ENCODE data around the gene ADTRP. TPM values are rescaled to one million over a fixed set of nuclear protein-coding genes. Genes with fewer than 3 reads are reported as not detected.

The ADTRP gene
- total RNA-seq, 1 experiment from 2014 or later = 0.50 TPM

DNA sequence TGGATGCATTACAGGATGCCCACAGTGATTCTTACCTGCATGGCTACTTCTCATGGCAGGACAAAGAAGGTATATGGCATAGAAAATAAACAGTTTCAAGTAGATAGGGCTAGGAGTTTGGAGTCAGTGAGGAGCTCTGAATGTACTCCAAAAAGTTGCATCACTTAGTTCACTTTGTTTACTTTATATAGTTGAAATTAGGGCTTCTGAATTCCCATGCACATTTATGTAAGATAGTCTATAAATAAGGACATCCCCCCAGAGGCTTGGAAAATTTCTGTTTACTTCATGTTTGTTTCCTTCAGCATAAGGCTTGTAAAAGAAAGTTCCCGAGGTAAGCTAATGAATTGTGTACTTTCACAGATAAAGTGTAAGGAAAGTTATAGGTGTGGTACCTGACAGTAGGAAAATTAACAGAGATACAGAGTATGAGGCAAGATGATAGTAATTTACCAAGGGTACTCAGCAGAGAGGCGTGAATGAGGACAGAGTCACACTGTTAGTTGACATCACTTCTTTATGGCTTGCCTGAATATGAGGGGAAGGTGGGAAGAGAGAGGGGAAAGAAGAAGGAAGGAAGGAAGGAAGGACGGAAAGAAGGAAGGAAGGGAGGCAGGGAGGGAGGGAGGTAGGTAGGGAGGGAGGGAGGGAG lies 51.1 kb downstream of the ADTRP start (continued):
- TF ChIP-seq, protein P1, sequence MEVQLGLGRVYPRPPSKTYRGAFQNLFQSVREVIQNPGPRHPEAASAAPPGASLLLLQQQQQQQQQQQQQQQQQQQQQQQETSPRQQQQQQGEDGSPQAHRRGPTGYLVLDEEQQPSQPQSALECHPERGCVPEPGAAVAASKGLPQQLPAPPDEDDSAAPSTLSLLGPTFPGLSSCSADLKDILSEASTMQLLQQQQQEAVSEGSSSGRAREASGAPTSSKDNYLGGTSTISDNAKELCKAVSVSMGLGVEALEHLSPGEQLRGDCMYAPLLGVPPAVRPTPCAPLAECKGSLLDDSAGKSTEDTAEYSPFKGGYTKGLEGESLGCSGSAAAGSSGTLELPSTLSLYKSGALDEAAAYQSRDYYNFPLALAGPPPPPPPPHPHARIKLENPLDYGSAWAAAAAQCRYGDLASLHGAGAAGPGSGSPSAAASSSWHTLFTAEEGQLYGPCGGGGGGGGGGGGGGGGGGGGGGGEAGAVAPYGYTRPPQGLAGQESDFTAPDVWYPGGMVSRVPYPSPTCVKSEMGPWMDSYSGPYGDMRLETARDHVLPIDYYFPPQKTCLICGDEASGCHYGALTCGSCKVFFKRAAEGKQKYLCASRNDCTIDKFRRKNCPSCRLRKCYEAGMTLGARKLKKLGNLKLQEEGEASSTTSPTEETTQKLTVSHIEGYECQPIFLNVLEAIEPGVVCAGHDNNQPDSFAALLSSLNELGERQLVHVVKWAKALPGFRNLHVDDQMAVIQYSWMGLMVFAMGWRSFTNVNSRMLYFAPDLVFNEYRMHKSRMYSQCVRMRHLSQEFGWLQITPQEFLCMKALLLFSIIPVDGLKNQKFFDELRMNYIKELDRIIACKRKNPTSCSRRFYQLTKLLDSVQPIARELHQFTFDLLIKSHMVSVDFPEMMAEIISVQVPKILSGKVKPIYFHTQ (CRISPR knock-in tag; IDR thresholded peaks at IDR 0.05) = no peak
- TF ChIP-seq ZNF121 (CRISPR knock-in tag; IDR thresholded peaks at IDR 0.05) (no peak), E2F1 (CRISPR knock-in tag; IDR thresholded peaks at IDR 0.05) (no peak), RELA (CRISPR knock-in tag; IDR thresholded peaks at IDR 0.05; ENCODE audit: borderline replicate concordance) (no peak), ZNF317 (CRISPR knock-in tag; IDR thresholded peaks at IDR 0.05; ENCODE audit: borderline replicate concordance, low read depth) (no peak), OVOL2 (CRISPR knock-in tag; IDR thresholded peaks at IDR 0.05; ENCODE audit: borderline replicate concordance) (no peak), ZNF532 (CRISPR knock-in tag; IDR thresholded peaks at IDR 0.05; ENCODE audit: borderline replicate concordance) (no peak), RORB (CRISPR knock-in tag; IDR thresholded peaks at IDR 0.05) (no peak)
- TF ChIP-seq, protein P2, sequence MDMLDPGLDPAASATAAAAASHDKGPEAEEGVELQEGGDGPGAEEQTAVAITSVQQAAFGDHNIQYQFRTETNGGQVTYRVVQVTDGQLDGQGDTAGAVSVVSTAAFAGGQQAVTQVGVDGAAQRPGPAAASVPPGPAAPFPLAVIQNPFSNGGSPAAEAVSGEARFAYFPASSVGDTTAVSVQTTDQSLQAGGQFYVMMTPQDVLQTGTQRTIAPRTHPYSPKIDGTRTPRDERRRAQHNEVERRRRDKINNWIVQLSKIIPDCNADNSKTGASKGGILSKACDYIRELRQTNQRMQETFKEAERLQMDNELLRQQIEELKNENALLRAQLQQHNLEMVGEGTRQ (CRISPR knock-in tag; IDR thresholded peaks at IDR 0.05) = no peak

- no peaks in the 10 kb centered on the region for H3K36me3 Mint-ChIP-seq
- H3K9me3 Mint-ChIP-seq = peaks cover 21% of the 10 kb centered on the region
- peaks cover 6% of the 10 kb centered on the region; the same call in 1 of the 2 replicates for H3K4me1 Mint-ChIP-seq
- H3K4me3 Mint-ChIP-seq = no peak overlapping the region
- ChIA-PET CTCF (no interaction called here), POLR2A (no interaction called here)
- DNase-seq (ENCODE audit: low spot score) (no peak), ATAC-seq (no peak)
- no peak overlapping the region for H3K27ac Mint-ChIP-seq
- no peaks in the 10 kb centered on the region for H3K27me3 Mint-ChIP-seq (ENCODE audit: low read depth)
- no peak for TF ChIP-seq MYBL2 (CRISPR knock-in tag; IDR thresholded peaks at IDR 0.05)
- TF ChIP-seq ZNF423 (CRISPR knock-in tag; IDR thresholded peaks at IDR 0.05) = no peak
- no peak for TF ChIP-seq JAZF1 (CRISPR knock-in tag; IDR thresholded peaks at IDR 0.05)
- no peak for TF ChIP-seq TP53 (CRISPR knock-in tag; IDR thresholded peaks at IDR 0.05)
- TF ChIP-seq KAT7 (CRISPR knock-in tag; IDR thresholded peaks at IDR 0.05; ENCODE audit: borderline replicate concordance) = no peak
- no peak for TF ChIP-seq ATF1 (CRISPR knock-in tag; IDR thresholded peaks at IDR 0.05)
- TF ChIP-seq, protein P3, sequence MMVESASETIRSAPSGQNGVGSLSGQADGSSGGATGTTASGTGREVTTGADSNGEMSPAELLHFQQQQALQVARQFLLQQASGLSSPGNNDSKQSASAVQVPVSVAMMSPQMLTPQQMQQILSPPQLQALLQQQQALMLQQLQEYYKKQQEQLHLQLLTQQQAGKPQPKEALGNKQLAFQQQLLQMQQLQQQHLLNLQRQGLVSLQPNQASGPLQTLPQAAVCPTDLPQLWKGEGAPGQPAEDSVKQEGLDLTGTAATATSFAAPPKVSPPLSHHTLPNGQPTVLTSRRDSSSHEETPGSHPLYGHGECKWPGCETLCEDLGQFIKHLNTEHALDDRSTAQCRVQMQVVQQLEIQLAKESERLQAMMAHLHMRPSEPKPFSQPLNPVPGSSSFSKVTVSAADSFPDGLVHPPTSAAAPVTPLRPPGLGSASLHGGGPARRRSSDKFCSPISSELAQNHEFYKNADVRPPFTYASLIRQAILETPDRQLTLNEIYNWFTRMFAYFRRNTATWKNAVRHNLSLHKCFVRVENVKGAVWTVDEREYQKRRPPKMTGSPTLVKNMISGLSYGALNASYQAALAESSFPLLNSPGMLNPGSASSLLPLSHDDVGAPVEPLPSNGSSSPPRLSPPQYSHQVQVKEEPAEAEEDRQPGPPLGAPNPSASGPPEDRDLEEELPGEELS (CRISPR knock-in tag; IDR thresholded peaks at IDR 0.05) = no peak
- TF ChIP-seq, protein P4, sequence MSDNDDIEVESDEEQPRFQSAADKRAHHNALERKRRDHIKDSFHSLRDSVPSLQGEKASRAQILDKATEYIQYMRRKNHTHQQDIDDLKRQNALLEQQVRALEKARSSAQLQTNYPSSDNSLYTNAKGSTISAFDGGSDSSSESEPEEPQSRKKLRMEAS (CRISPR knock-in tag; IDR thresholded peaks at IDR 0.05) = no peak
- TF ChIP-seq ZBTB43 (CRISPR knock-in tag; IDR thresholded peaks at IDR 0.05) = no peak
- TF ChIP-seq, protein P5, sequence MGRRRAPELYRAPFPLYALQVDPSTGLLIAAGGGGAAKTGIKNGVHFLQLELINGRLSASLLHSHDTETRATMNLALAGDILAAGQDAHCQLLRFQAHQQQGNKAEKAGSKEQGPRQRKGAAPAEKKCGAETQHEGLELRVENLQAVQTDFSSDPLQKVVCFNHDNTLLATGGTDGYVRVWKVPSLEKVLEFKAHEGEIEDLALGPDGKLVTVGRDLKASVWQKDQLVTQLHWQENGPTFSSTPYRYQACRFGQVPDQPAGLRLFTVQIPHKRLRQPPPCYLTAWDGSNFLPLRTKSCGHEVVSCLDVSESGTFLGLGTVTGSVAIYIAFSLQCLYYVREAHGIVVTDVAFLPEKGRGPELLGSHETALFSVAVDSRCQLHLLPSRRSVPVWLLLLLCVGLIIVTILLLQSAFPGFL (CRISPR knock-in tag; IDR thresholded peaks at IDR 0.05; ENCODE audit: borderline replicate concordance) = no peak
- TF ChIP-seq E2F4 (CRISPR knock-in tag; IDR thresholded peaks at IDR 0.05; ENCODE audit: borderline replicate concordance, low read depth) = no peak
- no peak for TF ChIP-seq SP1 (CRISPR knock-in tag; conservative IDR thresholded peaks at IDR 0.05)
Observed at GRCh38 chr6:11724286-11724685, 54.3 kb downstream of the ADTRP start.
